ENCODE results near the gene TUBB2A.

TUBB2A gene

GRCh38 chr6:3131695-3132094, 25.6 kb downstream of the TUBB2A start:
- DNase-seq (ENCODE audit: low read depth): no peak
- H3K4me3 ChIP-seq (ENCODE audit: low read depth, low read length): no peak overlapping the region
- TF ChIP-seq CTCF (conservative IDR thresholded peaks at IDR 0.05; ENCODE audit: low read depth, low read length): no peak

- H3K4me3 ChIP-seq (ENCODE audit: low read depth, low read length): no peak overlapping the region
- no peak for TF ChIP-seq CTCF (conservative IDR thresholded peaks at IDR 0.05; ENCODE audit: low read depth, low read length)
- no peak for DNase-seq (ENCODE audit: low read depth)
Measured at GRCh38 chr6:3128356-3129108, 28.8 kb downstream of the TUBB2A start.

GRCh38 chr6:3125815-3126214, 31.5 kb downstream of the TUBB2A start:
- no peak overlapping the region for H3K4me3 ChIP-seq (ENCODE audit: low read depth, low read length)
- no peak for TF ChIP-seq CTCF (conservative IDR thresholded peaks at IDR 0.05; ENCODE audit: low read depth, low read length)

GRCh38 chr6:3124667-3125066, 32.7 kb downstream of the TUBB2A start:
- TF ChIP-seq CTCF (conservative IDR thresholded peaks at IDR 0.05; ENCODE audit: low read depth, low read length): no peak
- DNase-seq (ENCODE audit: low read depth): no peak

More at GRCh38 chr6:3125815-3126214, 31.5 kb downstream of the TUBB2A start:
- no peak for DNase-seq (ENCODE audit: low read depth)

GRCh38 chr6:3122823-3123182, 34.5 kb downstream of the TUBB2A start:
- H3K4me3 ChIP-seq (ENCODE audit: low read depth, low read length): no peak overlapping the region
- no peak for DNase-seq (ENCODE audit: low read depth)
- no peak for TF ChIP-seq CTCF (conservative IDR thresholded peaks at IDR 0.05; ENCODE audit: low read depth, low read length)

More at GRCh38 chr6:3124667-3125066, 32.7 kb downstream of the TUBB2A start:
- H3K4me3 ChIP-seq (ENCODE audit: low read depth, low read length): no peak overlapping the region

GRCh38 chr6:3120765-3121089, 36.6 kb downstream of the TUBB2A start:
- no peak for TF ChIP-seq CTCF (conservative IDR thresholded peaks at IDR 0.05; ENCODE audit: low read depth, low read length)
- H3K4me3 ChIP-seq (ENCODE audit: low read depth, low read length): no peak overlapping the region
- DNase-seq (ENCODE audit: low read depth): no peak

GRCh38 chr6:3119040-3119723, 38.2 kb downstream of the TUBB2A start:
- peak overlapping the region; percentile 95 for H3K4me3 ChIP-seq (ENCODE audit: low read depth, low read length)
- peak; percentile 50 for DNase-seq (ENCODE audit: low read depth)
- TF ChIP-seq CTCF (conservative IDR thresholded peaks at IDR 0.05; ENCODE audit: low read depth, low read length): no peak

Data from choroid plexus epithelial cell (primary cell).